Hematopoietic multipotent progenitor cell (in vitro differentiated cells): ENCODE results near the gene PLCB3. TPM values are rescaled to one million over a fixed set of nuclear protein-coding genes. Genes with fewer than 3 reads are reported as not detected.

Source experiments
- DNase-seq, 3 donors: peaks; one replicate each; pipeline ENCODE4 v3.0.0-alpha.2; 2011 to 2015; ENCODE audit warnings: low read depth in 2 of 3, low spot score in 2 of 3
- total RNA-seq: library from RNA; depleted of rRNA; stranded (reverse); fragments of >200 nt; gene quantifications from one replicate; pipeline ENCODE4 v1.2.3, GENCODE V29; 2012

PLCB3 gene
- total RNA-seq, 1 donor: 25.9 TPM

DNA sequence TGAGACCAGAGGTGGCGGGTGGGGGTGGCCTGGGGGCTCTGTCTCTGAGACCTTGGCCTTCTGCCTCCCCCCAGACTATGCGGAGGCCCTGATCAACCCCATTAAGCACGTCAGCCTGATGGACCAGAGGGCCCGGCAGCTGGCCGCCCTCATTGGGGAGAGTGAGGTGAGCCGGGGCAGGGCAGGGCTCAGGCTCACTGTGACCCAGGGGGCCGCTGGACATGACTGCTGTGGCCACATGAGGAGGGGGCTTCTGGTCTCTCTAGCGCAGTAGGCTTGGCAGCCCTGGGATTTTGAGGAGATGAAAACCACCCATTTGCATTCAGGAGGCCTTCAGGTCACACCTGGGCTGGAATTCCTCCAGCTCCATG lies 12.6 kb downstream of the PLCB3 start:
- no peak for DNase-seq

DNA sequence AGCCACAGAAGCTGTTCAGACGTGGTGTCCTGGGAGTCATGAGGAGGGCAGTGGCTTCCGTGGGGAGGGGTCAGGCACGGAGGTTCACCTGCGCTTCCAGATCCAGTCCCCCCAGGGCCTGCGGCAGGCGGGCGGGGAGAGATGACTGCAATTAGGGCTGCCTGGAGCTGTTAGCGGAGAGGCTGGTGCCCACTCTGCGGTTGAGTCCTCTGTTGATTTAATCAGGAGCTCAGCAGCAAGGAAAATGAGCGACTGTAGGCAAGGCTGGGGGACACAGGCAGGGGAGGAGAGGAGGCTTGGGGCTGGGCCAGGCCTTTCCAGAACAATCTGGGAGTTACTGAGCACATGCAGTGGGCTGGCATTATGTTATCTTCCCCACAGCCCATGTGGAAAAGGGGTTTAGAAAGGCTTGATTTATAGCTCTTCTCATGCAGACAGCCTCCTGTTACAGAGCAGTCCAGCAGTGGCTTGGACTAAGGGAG lies 13.1 kb downstream of the PLCB3 start:
- DNase-seq: no peak

DNA sequence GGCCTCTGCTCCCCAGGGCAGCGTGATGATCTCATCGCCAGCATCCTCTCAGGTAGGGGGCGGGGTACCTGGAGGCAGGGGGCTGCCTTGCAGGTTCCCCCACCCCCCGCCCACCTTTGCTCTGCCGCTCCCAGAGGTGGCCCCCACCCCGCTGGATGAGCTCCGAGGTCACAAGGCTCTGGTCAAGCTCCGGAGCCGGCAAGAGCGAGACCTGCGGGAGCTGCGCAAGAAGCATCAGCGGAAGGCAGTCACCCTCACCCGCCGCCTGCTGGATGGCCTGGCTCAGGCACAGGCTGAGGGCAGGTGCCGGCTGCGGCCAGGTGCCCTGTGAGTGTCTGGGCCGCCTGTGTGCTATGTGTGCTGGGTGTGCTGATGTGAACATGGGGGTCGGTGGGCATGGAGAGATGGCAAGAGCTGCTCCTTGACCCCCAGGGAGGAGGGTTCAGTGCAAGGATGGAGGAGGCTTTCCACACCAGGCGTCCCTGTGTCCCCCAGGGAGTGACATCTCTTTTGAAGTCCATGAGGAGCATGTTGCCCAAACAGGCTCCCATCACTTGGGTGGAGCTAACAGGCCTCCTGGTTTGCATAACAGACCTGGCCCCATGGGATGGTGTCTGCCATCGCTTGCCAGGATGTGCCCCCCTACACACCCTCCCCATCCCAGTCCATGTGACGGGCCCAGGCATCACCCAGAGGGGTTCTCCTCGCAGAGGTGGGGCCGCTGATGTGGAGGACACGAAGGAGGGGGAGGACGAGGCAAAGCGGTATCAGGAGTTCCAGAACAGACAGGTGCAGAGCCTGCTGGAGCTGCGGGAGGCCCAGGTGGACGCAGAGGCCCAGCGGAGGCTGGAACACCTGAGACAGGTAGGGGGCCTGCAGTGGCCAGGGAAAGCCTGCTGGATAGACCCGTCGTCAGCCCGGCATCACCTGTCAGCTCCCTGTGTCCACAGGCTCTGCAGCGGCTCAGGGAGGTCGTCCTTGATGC lies 14.1 kb downstream of the PLCB3 start:
- DNase-seq: no peak

DNA sequence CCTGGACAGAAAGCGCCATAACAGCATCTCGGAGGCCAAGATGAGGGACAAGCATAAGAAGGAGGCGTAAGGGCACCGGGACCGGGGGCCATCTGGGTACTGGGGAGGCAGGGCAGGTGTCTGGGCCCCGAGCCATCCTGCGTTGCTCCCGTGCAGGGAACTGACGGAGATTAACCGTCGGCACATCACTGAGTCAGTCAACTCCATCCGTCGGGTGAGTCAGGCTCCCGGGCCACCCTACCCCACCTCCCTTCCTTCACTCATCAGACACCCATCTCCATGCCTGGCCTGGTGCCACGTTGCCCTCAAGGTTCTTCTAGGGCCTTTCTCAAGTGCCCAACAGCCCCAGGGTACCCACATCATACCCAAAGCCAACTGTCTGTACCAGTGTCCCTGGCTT lies 15.0 kb downstream of the PLCB3 start:
- no peak for DNase-seq

DNA sequence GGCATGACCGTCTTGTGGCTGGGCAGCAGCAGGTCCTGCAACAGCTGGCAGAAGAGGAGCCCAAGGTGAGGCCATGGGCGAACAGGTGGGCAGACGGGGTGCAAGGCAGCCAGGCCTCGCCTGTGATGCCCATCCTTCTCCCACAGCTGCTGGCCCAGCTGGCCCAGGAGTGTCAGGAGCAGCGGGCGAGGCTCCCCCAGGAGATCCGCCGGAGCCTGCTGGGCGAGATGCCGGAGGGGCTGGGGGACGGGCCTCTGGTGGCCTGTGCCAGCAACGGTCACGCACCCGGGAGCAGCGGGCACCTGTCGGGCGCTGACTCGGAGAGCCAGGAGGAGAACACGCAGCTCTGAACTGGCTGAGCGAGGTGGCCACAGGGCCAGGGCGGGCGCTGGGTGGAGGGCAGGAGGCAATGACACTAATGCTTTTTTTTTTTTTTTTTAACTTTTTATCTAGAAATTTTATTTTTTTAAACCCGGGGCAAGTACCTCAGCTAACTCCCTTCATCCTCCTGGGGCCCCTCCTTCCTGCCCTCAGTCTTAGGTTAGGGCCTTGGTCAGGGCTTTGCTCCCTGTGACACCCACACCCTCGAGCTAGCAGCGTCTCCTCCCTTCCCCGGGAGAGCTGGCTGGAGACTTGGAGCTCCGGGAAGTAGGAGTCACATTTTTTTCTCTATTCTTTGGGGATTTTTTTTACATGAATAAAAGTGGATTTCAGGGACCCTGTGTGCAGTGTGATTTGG lies 16.0 kb downstream of the PLCB3 start:
- DNase-seq: no peak

DNA sequence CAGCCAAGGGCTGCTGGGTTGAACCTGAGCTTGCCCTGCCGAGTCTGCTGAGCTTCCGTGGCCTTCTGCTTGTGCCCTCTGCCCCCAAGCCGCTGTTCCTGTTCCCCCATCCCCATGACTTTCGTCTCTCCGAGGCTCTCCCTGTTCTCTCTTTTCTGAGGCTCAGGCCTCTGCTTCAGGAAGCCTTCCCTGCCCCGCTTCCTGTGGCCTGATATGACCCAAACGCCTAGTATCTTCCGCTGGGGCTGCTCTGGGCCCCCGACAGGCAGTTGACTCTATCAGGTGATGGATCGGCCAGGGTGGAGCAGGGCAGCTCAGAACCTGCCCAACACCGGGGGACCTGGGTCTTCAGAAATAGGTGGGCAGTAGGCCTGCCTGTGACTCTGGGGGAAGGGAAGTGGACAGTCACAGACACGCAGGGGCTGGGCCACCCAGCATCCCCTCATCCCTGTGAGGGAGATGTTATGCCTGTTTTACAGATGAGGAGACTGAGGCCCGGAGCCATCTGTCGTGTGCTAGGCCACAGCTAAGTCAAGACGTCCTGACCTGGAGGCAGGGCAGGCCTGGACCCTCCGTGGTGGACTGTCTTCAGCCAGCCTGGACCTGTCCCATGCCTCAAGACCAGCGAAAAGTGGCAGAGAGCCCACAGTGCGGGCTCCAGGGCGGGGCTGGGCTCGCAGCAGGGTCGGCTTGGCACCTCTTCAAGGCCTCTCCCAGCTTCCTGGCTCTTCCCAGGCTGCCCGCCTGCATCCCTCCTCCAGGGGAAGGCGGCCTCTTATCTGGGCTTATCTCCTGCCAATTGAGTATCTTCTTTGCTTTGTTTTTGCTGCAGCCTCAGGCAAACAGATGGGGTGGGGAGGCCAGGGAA lies 16.9 kb downstream of the PLCB3 start:
- DNase-seq: no peak

DNA sequence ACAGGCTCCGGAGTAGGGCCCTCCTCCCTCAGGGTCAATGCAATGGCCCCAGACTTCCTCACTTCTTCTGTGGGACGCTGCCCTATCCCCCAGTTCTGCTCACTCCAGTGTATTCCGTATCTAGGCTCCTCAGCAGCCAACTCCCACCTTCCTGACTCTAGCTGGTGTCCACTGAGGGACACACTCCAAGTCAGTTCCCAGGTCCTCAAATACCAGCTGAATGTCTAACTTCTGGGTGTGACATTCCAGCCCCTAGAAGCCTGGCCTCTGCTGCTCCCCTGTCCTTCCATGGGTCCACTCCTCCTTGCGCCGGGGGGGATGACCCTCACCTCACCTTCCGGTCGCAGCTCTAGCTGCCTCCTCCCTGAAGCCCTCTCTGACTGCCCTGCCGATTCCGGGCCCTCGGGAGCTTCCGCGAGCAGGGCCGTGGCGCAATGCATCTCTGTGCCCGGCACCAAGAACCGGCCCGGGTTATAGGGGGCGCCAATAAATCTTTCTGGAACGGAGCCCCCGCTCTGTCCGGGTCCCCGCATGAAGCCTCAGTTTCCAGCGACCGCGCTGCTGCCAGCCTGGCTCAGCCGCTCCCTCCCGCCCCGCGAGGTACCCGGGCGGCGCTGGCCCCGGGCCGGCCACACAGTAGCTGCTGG lies 17.7 kb downstream of the PLCB3 start:
- no peak for DNase-seq

DNA sequence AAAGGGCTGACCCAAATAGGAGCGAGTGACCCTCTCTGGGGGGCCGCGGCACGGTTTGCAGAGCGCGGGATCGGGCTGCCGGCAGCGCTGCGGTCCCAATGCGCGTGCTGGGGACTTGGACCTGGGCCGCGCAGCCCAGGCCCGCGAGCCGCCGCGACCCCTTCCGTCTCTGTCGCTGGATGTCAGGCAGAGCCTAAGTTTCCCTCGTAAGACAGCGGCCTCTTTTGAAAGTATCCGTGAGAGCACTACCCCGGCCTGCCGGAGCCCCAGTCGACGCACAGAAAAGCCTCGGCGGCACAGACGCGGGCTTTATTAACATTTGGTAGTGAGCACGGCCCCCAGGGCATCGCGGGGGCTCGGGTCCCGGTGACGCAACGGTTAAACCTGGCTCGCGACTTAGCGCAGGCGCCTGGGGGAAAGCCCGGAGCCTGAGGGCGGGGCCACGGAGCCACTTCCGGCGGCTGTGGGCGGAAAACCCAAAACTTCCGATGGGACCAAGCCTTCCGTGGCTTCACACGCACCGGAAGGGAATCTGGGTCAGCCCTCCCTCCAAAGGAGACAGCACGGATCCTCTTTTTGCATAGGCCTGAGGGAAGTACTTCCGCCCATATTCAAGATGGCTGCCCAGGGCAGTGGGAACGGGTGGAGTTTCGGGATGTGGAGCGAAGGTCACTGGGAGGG lies 18.4 kb downstream of the PLCB3 start:
- DNase-seq: peak; percentile 91 to 98 (median 97)

DNA sequence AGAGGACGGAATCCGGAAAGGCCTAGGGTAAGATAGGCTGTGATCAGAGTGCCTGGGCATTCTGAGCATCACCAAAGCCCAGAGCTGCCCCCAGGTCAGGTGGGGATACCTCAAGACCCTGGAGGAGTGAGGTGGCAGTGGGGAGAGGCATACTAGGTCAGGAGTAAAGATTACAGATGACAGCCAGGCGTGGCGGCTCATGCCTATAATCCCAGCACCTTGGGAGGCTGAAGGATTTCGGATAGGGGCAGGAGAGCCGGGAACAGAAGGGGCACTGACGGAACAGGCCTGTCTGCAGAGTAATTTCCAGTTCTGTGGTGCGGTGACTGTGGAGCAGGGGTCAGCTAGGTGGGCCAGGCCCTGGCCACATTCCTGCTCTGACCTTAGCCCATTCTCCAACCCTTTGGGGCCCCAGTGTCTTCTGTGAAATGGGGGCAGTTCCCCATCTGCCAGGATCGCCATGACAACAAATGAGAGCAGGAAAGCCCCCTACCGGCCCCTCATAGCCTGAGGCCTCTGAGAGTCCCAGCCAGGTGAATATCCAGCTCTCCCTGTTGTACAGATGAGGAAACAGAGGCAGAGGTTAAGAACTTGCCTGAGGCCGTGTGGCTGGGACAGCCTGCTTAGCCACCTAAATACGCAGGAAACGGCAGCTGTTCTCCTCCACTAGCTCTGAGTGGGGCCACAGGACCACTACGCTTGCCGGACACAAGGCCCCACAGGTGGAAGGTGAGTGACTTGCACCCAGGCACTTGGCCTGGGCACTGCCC lies 23.9 kb downstream of the PLCB3 start:
- DNase-seq: no peak

DNA sequence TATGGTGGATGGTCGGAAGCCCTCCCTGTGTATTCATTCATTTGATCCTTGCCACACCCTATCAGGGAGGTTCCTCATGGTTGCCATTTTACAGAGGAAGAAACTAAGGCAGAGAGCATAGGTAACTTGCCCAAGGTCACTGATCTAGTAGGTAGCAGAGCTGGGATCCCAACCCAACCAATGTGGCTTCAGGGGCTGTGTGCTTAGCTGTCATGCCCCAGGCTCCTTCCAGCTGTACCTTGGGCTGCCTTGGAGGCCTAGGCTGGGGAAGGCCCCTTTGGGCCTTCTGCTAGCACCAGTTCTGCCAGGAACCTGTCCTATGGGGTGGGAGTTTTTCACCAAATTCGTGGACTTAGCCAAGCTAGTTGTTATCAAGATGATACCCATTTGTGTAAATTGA lies 24.5 kb downstream of the PLCB3 start:
- DNase-seq: no peak

DNA sequence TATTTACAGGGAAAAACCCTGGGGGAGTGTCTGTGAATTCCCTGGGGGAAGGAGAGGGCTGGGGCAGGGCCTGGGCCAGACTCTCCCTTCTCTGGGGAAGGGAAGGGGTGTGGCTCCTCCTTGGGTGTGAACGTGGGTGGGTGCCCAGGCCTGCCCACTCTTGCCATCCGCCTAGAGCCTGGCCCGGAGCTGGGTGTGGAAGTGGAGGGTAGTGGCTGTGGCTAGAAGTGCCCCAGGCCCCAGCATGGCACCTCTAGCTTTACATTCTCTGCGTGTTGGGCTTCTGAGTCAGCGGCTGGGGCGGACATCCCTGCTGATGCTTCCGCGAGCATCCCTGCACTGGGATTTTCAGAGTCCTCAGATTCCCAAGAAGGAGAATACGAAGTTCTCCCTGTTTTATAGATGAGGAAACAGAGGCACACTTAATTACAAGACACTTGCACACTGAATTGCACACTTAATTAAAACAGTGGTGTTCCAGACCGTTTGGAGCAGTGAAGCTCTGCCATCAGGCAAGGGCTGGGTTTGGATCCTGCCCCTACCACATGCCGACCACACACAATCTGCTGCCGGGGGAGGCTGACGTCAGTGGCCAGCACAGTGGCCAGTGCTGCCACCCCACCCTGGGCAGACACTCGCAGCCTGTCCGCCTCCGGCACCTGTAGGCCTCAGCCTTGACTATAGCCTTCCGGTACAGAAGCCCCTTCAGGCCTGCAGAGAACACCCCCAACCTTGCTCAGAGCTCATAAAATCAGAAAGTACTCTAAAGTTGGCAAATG lies 25.5 kb downstream of the PLCB3 start:
- DNase-seq: no peak

DNA sequence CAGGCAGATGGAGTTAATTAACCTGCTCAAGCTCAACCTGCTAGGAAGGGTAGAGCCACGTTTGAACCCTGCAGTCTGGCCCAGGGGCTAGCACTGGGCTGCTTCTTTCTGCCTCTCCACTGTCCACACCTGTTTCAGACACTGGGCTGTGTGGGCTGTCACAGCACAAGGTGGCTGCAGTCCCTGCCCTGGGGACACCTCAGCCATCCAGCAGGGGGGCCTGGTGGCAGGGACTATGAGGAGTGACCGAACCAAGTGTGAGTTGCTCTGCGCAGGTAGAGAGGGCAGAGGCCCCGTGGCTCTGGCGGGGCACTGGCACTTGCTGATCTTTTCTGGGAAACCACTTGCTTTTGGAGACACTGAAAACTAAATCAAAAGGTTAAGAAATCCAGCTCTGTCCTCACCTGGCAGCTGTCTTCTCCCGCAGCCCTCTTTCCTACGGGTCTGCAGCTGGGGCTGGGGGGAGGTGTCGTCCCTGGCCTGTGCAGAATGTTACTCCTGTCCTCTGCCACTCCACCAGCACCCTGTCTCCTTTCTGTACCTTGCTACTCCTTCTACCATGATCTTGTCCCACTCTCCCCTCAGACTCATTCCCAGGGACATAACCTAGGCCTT lies 27.4 kb downstream of the PLCB3 start:
- no peak for DNase-seq

DNA sequence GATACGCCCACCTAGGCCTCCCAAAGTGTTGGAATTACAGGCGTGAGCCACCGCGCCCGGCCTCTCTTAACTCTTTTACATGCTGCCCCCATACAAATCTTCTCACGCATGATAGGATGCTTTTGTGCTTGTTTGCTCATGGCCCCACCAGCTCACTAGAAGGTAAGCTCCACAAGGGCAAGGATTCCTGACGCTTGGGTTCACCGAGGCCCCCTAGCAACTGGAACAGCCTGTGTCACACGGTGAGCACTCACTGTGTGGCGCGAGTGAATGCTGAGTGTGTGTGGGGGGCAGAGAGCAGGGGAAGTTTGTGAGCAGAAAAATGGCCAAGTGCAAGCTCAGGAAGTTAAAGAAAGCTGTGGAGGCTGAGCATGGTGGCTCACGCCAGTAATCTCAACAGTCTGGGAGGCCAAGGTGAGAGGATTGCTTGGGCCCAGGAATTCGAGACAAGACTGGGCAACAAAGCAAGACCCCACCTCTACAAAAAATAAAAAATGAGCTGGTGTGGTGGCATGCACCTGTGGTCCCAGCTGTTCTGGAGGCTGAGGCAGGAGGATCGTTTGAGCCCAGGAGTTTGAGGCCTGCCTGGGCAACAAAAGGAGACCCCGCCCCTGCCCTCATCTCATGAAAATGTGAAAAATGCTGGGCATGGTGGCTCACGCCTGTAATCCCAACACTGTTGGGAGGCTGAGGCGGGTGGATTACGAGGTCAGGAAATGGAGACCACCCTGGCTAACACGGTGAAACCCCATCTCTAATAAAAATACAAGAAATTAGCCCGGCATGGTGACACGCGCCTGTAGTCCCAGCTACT lies 30.8 kb downstream of the PLCB3 start:
- DNase-seq: no peak

DNA sequence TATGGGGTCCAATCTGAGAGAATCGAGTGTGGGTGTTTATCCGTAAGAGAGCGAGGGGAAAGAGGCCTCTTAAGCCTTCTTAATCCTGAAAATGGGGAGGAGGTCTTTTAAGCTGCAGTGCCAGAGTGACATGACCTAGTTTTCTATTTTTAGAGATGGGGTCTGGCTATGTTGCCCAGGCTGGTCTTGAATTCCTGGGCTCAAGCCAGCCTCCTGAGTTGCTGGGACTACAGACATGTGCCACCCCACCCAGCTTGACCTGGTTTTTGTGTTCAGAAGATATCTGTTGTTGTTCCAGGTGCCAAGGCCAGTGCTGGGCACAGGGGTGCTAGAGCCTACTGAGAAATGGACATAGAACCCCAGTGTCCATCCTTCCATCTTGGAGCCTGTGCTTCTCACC lies 31.8 kb downstream of the PLCB3 start:
- no peak for DNase-seq

DNA sequence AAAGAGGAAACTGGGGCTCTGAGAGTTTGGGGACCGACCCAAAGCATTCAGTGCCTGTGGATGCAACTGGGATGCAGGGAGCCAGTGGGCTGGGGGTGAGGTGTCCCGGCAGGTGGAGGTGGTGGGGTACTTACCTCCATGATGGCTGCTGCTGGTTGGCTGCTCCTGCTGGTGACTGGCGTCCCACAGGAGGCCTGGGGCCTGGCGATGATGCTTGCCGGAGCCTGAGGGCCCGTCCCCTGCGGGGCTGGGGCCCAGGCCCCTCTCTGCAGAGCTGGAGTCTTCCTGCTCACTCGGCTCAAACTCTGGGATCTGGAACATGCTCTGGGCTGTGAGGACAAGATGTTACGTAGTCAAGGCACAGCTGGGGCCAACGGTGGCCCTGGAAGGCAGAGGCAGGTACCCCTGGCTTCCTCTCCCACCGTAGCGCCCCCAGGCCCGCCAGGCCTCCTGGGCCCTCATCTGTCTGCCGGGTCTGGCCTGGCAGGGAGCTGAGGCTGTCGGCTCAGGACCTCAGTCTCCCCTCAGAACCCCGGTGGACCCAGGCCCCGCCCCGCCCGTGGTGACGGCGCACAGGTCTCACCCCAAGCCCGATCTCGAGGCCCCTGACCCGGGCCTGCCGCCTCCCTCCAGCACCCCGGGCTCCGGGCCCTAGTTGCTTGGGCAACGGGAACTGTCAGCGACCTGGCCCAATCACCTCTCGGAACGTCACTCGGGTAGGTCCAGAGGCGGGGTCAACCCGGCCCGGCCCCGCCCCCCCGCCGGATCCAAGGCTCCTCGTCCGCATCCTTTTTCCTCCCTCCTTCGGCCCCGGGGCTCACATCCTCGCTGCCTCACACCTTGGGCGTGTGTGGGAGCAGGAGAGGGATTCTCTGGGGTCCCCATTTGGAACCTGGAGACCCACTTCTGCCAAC lies 33.0 kb downstream of the PLCB3 start, which contains the start of gene BAD:
BAD (minus strand) TSS at position 618 of the 914 bp plus-strand sequence; CDS start at position 321, 297 bp downstream.
- peak; percentile 72 to 93 (median 88) for DNase-seq
